G401 (cell line): Measurements from ENCODE around the gene HS6ST2. TPM values are rescaled to one million over a fixed set of nuclear protein-coding genes. Genes with fewer than 3 reads are reported as not detected.
A peak's percentile ranks its signal among the peaks of the same experiment; 100 is the strongest.

Experiments
- DNase-seq: peaks from one replicate; pipeline ENCODE4 v3.0.0-alpha.2; 2015; ENCODE audit warnings: low spot score
- in situ Hi-C: cut with HindIII; loops from 2 replicates; pipeline ENCODE4 v1.10.0; 2016; ENCODE audit warnings: low sequenced_read_pairs, mixed read lengths
- total RNA-seq: library from RNA; depleted of rRNA; stranded (reverse); fragments of >200 nt; shearing (Covaris generic); gene quantifications from 2 replicates; pipeline ENCODE4 v1.2.3, GENCODE V29; 2014

HS6ST2 gene
- total RNA-seq, 1 experiment from 2014 or later = 103 TPM

- in situ Hi-C loops = no loop called here
- no peak for DNase-seq
Observed at GRCh38 chrX:132815643-132816042, 142.8 kb downstream of the HS6ST2 start.

- in situ Hi-C loops = no loop called here
- DNase-seq = no peak
Observed at GRCh38 chrX:132810964-132811712, 147.3 kb downstream of the HS6ST2 start.

- in situ Hi-C loops = no loop called here
- no peak for DNase-seq
Observed at GRCh38 chrX:132810488-132810887, 147.9 kb downstream of the HS6ST2 start.

GRCh38 chrX:132809581-132809980 is 148.8 kb downstream of the HS6ST2 start:
- DNase-seq = no peak
- in situ Hi-C loops = no loop called here

- no peak for DNase-seq
- in situ Hi-C loops = no loop called here
Observed at GRCh38 chrX:132807411-132808030, 150.9 kb downstream of the HS6ST2 start.

- DNase-seq = no peak
- in situ Hi-C loops = no loop called here
Observed at GRCh38 chrX:132802033-132802432, 156.4 kb downstream of the HS6ST2 start.

- in situ Hi-C loops = no loop called here
- DNase-seq = no peak
Observed at GRCh38 chrX:132795181-132795580, 163.2 kb downstream of the HS6ST2 start.

GRCh38 chrX:132791714-132792113 is 166.7 kb downstream of the HS6ST2 start:
- in situ Hi-C loops = no loop called here
- no peak for DNase-seq

GRCh38 chrX:132790329-132790728 is 168.1 kb downstream of the HS6ST2 start:
- no peak for DNase-seq
- in situ Hi-C loops = no loop called here

GRCh38 chrX:132786217-132786616 is 172.2 kb downstream of the HS6ST2 start:
- DNase-seq = no peak

GRCh38 chrX:132778917-132779316 is 179.5 kb downstream of the HS6ST2 start:
- peak; percentile 8 for DNase-seq
- in situ Hi-C loops = no loop called here

More at GRCh38 chrX:132786217-132786616, 172.2 kb downstream of the HS6ST2 start:
- in situ Hi-C loops = no loop called here

GRCh38 chrX:132776486-132777210 is 181.8 kb downstream of the HS6ST2 start:
- DNase-seq = no peak
- in situ Hi-C loops = no loop called here

- DNase-seq = no peak
- in situ Hi-C loops = no loop called here
Observed at GRCh38 chrX:132775263-132775823, 183.1 kb downstream of the HS6ST2 start.

GRCh38 chrX:132774010-132774714 is 184.3 kb downstream of the HS6ST2 start:
- in situ Hi-C loops = no loop called here
- no peak for DNase-seq

- no peak for DNase-seq
- in situ Hi-C loops = no loop called here
Observed at GRCh38 chrX:132769609-132770008, 188.8 kb downstream of the HS6ST2 start.

GRCh38 chrX:132766452-132766851 is 192.0 kb downstream of the HS6ST2 start:
- no peak for DNase-seq
- in situ Hi-C loops = no loop called here

GRCh38 chrX:132763528-132763927 is 194.9 kb downstream of the HS6ST2 start:
- in situ Hi-C loops = no loop called here
- DNase-seq = no peak

- DNase-seq = no peak
- in situ Hi-C loops = no loop called here
Observed at GRCh38 chrX:132758759-132759158, 199.7 kb downstream of the HS6ST2 start.

- in situ Hi-C loops = no loop called here
Observed at GRCh38 chrX:132757066-132757623, 201.3 kb downstream of the HS6ST2 start.

More at GRCh38 chrX:132757066-132757623, 201.3 kb downstream of the HS6ST2 start:
- no peak for DNase-seq
